HT1080 (cell line): ENCODE results near the gene CD164L2. TPM values are rescaled to one million over a fixed set of nuclear protein-coding genes. Genes with fewer than 3 reads are reported as not detected.

Experiments
- DNase-seq: peaks from one replicate; pipeline ENCODE4 v3.0.0-alpha.2; 2015; ENCODE audit warnings: low read depth
- total RNA-seq: library from RNA; depleted of rRNA; stranded (reverse); fragments of >200 nt; shearing (Covaris generic); gene quantifications from 2 replicates; pipeline ENCODE4 v1.2.3, GENCODE V29; 2014

Gene CD164L2
- total RNA-seq, 1 experiment from 2014 or later = not detected

- DNase-seq = no peak
These were observed 33.1 kb downstream of the CD164L2 start for GRCh38 chr1:27349784-27350662.

DNA sequence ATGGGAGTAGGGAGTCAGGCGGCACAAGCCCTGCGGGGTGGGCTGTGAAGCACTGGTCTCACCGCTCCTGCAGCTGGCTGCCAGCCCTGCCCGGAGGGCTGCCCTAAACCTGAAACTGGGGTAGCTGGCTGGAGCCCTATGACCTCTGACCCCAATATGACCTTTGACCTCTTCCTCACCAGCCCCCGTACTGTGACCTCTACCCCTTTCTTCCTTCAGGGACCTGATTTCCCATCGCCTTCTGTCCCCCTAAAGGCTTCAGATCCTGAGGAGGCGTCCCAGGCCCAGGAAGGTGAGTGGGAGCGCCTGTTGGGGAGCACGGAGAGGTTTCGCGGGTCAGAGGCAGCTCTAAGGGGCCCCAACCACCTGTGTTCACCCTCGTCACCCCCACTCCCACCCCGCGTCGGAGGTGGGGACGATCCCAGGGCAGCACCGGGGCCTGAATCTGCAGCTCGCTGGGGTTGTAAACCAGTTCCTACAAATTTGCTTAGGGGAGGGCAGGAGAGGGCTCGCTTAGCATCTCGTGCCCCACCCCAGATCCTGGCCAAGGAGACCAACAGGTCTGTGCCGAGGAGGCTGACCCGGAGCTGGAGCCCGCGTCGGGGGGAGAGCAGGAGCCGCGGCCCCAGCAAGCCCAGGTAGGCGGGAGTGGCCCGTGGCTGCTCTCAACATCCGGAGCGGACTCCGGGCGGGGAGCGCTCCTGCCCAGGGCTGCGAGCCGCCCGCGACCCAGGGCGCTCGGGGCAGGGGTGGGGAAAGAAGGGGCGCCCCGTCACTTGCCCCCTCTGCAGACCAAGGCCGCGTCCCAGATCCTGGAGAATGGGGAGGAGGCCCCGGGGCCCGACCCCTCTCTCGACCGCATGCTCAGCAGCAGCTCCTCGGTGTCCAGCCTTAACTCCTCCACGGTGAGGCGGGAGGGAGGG lies 34.0 kb downstream of the CD164L2 start:
- no peak for DNase-seq

DNA sequence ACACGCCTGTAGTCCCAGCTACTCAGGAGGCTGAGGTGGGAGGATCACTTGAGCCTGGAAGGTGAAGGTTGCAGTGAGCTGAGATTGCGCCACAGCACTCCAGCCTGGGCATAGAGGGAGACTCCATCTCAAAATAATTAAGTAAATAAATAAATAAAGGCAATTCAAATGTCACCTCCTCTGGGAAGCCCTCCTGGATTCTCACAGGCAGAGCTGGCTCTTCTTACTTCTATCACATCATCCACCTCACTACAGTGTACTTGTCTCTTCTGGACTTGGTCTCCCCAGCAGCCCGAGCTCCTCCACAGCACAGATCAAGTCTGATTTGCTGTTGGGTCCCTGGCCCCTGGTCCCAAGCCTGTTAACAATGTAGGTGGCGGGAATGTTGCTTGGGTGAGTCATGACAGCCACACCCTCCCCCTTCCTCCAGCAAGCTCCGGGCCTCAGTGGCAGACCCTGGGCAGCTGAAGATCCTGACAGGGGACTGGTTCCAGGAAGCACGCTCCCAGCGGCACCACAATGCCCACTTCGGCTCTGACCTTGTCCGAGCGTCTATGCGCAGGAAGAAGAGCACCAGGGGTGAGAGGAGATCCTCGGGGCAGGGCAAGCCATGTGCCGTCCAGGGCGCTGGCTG lies 36.0 kb downstream of the CD164L2 start:
- peak; percentile 47 for DNase-seq

DNA sequence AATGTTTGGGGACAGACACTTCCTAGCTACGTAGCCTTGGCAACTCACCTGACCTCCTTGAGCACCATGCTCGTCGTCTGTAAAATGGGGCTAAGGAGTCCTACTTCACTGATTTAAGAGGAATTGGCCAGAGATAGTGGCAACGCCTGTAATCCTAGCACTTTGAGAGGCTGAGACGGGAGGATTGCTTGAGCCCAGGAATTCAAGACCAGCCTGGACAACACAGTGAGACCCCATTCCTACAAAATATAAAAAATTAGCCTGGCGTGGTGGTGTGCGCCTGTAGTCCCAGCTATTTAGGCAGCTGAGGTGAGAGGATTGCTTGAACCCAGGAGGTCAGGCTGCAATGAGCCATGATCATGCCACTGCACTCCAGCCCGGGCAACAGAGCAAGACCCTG lies 36.8 kb downstream of the CD164L2 start:
- no peak for DNase-seq

GRCh38 chr1:27345272-27345671 lies 37.9 kb downstream of the CD164L2 start:
- no peak for DNase-seq

DNA sequence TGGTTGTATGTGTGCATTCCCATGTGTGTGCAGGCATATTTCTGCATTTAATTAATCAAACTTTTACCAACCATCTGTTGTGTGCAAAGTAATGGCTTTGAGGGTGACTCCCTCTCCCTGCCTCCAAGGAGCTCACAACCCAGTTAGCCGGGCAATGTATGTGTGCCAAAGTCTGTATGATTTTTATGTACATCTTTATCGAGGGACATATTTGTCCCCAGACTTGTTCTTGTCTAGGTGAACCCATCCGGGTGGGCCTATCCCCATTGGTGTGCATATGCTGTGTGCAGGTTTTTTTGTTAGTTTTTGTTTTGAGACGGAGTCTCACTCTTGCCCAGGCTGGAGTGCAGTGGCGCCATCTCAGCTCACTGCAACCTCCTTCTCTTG lies 39.5 kb downstream of the CD164L2 start:
- no peak for DNase-seq

DNA sequence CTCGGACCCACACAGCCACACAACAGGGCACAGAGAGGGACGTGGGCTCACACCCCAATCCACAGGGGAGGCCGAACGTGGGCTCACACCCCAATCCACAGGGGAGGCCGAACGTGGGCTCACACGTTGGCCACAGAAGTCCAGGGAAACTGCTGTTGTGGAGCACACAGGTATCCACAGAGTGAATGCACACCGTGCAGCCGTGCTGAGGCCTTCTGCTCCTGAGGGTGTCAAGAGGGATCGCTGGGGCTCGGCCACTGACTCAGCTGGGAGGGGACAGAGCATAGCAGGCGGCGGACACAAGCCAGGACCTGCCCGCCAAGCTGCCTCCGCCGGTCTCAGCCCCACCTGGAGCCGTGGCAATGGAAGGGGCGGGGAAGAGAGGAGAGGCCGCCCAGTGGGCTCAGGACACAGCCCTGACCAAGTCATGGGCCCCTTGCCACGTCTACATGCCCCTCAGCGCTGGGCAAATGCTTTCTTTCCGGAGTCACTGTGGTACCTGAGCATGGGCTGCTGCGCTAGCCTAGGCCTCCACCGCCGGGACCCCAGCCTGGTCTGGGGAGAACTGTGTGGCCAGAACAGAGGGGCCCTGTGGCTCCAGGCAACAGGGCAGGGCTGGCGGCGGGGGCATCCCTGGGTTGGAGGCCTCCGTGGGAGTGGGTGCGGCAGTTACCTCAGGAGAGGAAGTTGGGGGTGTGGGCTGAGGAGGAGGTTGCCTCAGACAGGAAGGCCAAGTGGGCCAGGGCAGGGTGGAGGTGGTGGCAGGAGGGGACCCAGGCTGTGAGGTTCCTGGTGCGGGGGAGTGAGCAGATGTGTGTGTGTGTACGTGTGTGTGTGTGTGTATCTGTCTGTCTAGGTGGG lies 40.1 kb downstream of the CD164L2 start:
- DNase-seq = no peak

GRCh38 chr1:27342391-27342777 lies 40.7 kb downstream of the CD164L2 start:
- no peak for DNase-seq

GRCh38 chr1:27341525-27342252 lies 41.4 kb downstream of the CD164L2 start, which contains the start of gene SYTL1:
TSS of gene SYTL1 (plus strand) at chr1:27342022. CDS start at chr1:27345335, 3,313 bp downstream.
- DNase-seq = peak; percentile 81

- no peak for DNase-seq
These were observed 43.9 kb downstream of the CD164L2 start for GRCh38 chr1:27339213-27339612.

- DNase-seq = no peak
These were observed 44.4 kb downstream of the CD164L2 start for GRCh38 chr1:27338751-27339150.

DNA sequence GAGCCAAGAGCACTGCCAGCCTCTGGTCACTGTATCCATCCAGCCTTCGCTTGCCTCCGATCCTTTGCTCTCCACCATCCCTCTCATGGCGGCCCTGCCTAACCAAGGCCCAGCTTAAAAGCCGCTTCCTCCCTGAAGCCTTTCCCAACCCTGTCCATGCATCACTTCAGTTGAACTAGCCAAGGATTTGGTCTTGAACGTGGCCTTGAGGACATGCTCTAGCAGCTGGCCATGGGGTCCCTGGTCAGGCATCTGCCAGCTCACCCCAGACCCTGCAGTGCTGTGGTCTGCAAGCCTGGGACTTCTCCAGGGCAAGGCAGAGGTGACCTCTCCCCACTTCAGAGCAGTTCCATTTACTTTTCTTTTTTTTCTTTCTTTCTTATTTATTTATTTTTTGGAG lies 46.4 kb downstream of the CD164L2 start:
- DNase-seq = no peak

DNA sequence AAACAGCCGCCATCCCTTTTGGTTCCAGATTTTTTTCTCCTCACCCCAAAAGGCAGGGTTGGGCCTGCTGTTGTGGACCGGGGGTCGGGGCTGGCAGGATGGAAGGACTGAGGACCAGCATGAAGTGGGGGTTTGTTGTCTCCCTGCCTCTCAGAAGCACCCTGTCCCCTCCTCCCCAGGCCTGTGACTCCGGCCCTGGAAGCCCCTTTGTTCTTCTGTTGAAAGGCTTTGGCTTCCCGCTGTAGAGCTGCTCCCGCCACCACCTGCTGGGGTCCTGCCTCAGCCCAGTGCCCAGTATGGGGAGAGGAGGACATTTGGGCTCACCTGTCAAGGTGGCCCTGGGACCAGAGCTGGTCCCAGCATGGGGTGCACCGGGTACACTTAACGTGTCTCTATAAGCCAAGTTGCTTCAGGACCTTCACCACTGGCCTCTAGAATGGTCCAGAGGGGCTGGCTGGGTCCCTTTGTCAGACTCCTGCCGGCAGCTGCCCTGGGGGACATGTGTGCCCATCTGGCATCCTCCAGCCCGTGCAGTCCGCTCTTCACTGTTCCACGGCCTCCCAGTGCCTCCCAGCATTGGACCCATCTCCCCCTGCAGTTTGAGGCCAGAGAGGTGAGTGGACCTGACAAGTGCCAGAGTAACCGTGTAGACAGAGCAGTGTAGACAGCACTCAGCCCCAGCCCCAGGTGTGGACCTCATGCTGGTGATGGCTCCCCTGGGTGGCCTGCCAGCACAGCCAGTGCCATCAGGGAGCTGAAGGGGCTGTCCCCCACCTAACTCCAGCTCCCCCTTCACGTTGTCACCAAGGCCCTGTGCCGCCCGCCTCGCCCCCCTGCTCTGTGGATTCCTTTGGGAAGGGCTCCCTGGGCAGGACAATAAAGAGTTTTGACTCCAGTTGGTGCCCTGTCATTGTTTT lies 47.4 kb downstream of the CD164L2 start:
- DNase-seq = no peak

DNA sequence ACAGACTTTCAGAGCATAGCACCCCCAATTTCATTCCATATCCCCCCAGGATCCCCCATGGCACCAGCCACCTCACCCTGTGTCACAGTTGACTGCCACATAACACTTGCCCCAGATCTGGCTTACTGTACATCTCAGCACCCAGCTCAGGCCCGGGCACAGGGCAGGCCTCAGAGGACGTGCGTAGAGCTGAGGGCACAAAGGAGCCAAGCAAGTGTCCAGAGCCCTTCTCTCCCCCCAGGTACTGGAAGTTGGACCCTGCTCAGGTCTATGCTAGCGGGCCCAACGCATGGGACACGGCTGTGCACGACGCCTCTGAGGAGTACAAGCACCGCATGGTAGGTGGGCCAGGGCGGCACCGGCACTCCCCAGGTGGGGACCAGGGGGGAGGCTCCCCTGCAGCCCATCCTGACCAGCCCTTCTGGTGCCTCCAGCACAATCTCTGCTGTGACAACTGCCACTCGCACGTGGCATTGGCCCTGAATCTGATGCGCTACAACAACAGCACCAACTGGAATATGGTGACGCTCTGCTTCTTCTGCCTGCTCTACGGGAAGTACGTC lies 49.3 kb downstream of the CD164L2 start:
- DNase-seq = no peak

GRCh38 chr1:27332536-27333281 lies 50.4 kb downstream of the CD164L2 start:
- peak; percentile 21 for DNase-seq

- DNase-seq = no peak
These were observed 51.2 kb downstream of the CD164L2 start for GRCh38 chr1:27331922-27332321.

DNA sequence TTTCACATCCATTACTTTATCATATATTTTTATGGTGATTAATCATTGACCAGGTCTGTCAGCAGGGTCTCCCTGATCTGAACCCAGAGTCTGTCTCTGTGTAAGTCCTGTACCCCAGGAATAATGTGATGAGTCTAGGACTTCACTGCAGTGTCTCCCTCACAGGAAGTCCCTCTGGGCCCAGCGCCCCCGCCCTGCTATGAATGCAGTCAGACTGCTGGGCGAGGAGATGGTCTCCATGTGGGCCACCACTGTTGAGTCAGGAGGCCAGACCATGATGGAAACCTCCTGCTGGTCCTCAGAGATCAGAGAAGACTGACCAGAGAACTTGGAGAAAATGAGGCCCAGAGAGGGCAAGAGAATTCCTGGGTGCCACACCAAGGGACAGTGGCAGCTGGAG lies 51.7 kb downstream of the CD164L2 start:
- no peak for DNase-seq

GRCh38 chr1:27330786-27331185 lies 52.3 kb downstream of the CD164L2 start:
- no peak for DNase-seq
